ENCODE data around the gene CACNA2D2. TPM values are rescaled to one million over a fixed set of nuclear protein-coding genes. Genes with fewer than 3 reads are reported as not detected.

CACNA2D2 gene
- total and polyA plus RNA-seq, 2 of the 4 experiments (the other 2 are of a cell fraction), result 0.15 TPM; not detected in 1

- no peak overlapping the region for H2AK9ac ChIP-seq (replicated peaks; ENCODE audit: low read depth, low read length, poor library complexity)
- H2AK5ac ChIP-seq (ENCODE audit: low read depth, low read length), result no peak overlapping the region
- DNase-seq (no peak), ATAC-seq (ENCODE audit: low read depth) (no peak)
- no peaks in the 10 kb centered on the region for H3K9me1 ChIP-seq (ENCODE audit: insufficient read depth, low read length)
- no peak overlapping the region for H3K56ac ChIP-seq (ENCODE audit: extremely low read depth, insufficient read depth, low read length)
- in situ Hi-C loops (cut with MboI; ENCODE audit: low sequenced_read_pairs) (no loop called here), intact Hi-C loops (cut with micrococcal nuclease) (no loop called here), dilution Hi-C loops (cut with HindIII; ENCODE audit: low sequenced_read_pairs, unreplicated experiment) (no loop called here)
- H3K4me2 ChIP-seq (ENCODE audit: low read depth, low read length), result no peak overlapping the region
- H4K20me1 ChIP-seq (ENCODE audit: insufficient read depth, low read length), result no peaks in the 10 kb centered on the region
- no TSS peak for BruUV-seq (replicated peaks)
- ChIA-PET CTCF (no interaction called here), POLR2A (ENCODE audit: unreplicated experiment) (no interaction called here)
- no peak overlapping the region for H2BK120ac ChIP-seq (ENCODE audit: low read depth, low read length)
- no peaks in the 10 kb centered on the region for H3K4me1 ChIP-seq (ENCODE audit: control insufficient read depth, insufficient read depth, low read length)
- H2BK15ac ChIP-seq (ENCODE audit: low read depth, low read length), result no peak overlapping the region
- no peaks in the 10 kb centered on the region for H3K9me3 ChIP-seq (ENCODE audit: control insufficient read depth, insufficient read depth, low read length)
- no peak overlapping the region for H4K91ac ChIP-seq (ENCODE audit: insufficient read depth, low read depth, low read length)
- peaks cover 32% of the 10 kb centered on the region for H3K27me3 ChIP-seq (ENCODE audit: control insufficient read depth, insufficient read depth, low read length)
- no peak overlapping the region for H2BK20ac ChIP-seq (ENCODE audit: low read depth, low read length)
- H3K23ac ChIP-seq (ENCODE audit: low read depth, low read length), result no peak overlapping the region
- no peak overlapping the region for H4K5ac ChIP-seq (ENCODE audit: low read depth, low read length)
- no peak overlapping the region for H4K8ac ChIP-seq (ENCODE audit: low read depth in 2 of 2, low read length in 2 of 2)
- no peak overlapping the region for H3K27ac ChIP-seq (ENCODE audit: insufficient read depth, low read length)
- 40% methylated on average over 1 of the region's 1 CpG; no CpG with 5 or more reads in 1 of the 2 experiments for WGBS, 2 experiments (ENCODE audit: extremely low coverage in 2 of 2, insufficient read length in 1 of 2)
- no peaks in the 10 kb centered on the region for H3K79me1 ChIP-seq (ENCODE audit: low read depth in 1 of 2, low read length in 2 of 2)
- no peaks in the 10 kb centered on the region for H3K36me3 ChIP-seq (ENCODE audit: control insufficient read depth, insufficient read depth, low read length)
- TF ChIP-seq SMC3 (IDR thresholded peaks at IDR 0.05; ENCODE audit: low read depth, low read length) (no peak), RFX5 (IDR thresholded peaks at IDR 0.05; ENCODE audit: low read depth, low read length) (no peak), CHD1 (IDR thresholded peaks at IDR 0.05; ENCODE audit: low read depth, low read length) (no peak), MAZ (IDR thresholded peaks at IDR 0.05; ENCODE audit: borderline replicate concordance, low read depth, low read length) (no peak), MXI1 (IDR thresholded peaks at IDR 0.05; ENCODE audit: borderline replicate concordance, low read depth, low read length) (no peak), BHLHE40 (IDR thresholded peaks at IDR 0.05; ENCODE audit: low read depth, low read length) (no peak), NFE2L2 (IDR thresholded peaks at IDR 0.05; ENCODE audit: low read depth, low read length) (no peak), CEBPB (IDR thresholded peaks at IDR 0.05; ENCODE audit: low read depth, low read length) (no peak), FOS (IDR thresholded peaks at IDR 0.05; ENCODE audit: low read depth, low read length) (no peak), RCOR1 (IDR thresholded peaks at IDR 0.05; ENCODE audit: insufficient replicate concordance, low read length) (no peak), RAD21 (IDR thresholded peaks at IDR 0.05; ENCODE audit: low read length) (no peak), CTCF (conservative IDR thresholded peaks at IDR 0.05; ENCODE audit: low read depth, low read length) (no peak), POLR2A (IDR thresholded peaks at IDR 0.05; ENCODE audit: low read depth, low read length) (no peak), ELK1 (IDR thresholded peaks at IDR 0.05; ENCODE audit: borderline replicate concordance, low read depth, low read length) (no peak)
- no peak overlapping the region for H3K14ac ChIP-seq (replicated peaks; ENCODE audit: low read depth, low read length)
- no peak overlapping the region for H3K4me3 ChIP-seq (ENCODE audit: insufficient read depth, low read depth, low read length)
- H3K9ac ChIP-seq (ENCODE audit: low read depth, low read length), result no peak overlapping the region
- no peak overlapping the region for H2BK5ac ChIP-seq (ENCODE audit: low read depth, low read length, poor library complexity, severe bottlenecking)
- H3K4ac ChIP-seq (ENCODE audit: low read depth, low read length), result no peak overlapping the region
- H3K18ac ChIP-seq (ENCODE audit: low read depth, low read length), result no peak overlapping the region
- no peak overlapping the region for H2AFZ ChIP-seq (replicated peaks; ENCODE audit: low read length, poor library complexity)
These were observed 81.3 kb downstream of the CACNA2D2 start for GRCh38 chr3:50422153-50422552.
